B cell (primary cell): ENCODE measurements around the gene XPA. TPM values are rescaled to one million over a fixed set of nuclear protein-coding genes. Genes with fewer than 3 reads are reported as not detected.

Source experiments
- ATAC-seq: fragments of 200-7000 bp; cut with Tn5 transposase; one replicate; pipeline ENCODE4 v1.10.0; 2021; ENCODE audit warnings: low read depth, mild to moderate bottlenecking, moderate number of reproducible peaks, moderate library complexity
- CTCF ChIA-PET: fragments of 350-600 bp; sonication (Branson Sonifier 250); formaldehyde crosslinking; loops from one replicate; lab custom pipeline; 2021; ENCODE audit warnings: antibody characterized with exemption, inconsistent platforms; lab: Charles Lee
- POLR2A ChIA-PET: fragments of 350-600 bp; sonication (Branson Sonifier 250); formaldehyde crosslinking; loops from one replicate; lab custom pipeline; 2021; ENCODE audit warnings: antibody characterized with exemption; lab: Charles Lee
- DNase-seq: peaks from one replicate; pipeline ENCODE4 v3.0.0; 2013
- H2AFZ ChIP-seq: 2 replicates; pipeline ENCODE4 v1.6.1; 2012; ENCODE audit warnings: mild to moderate bottlenecking, low read depth, low read length; ENCODE audit not compliant: insufficient read depth, poor library complexity, severe bottlenecking
- H3K27ac ChIP-seq, 2 donors: 1 replicate in 1 of 2; 2 replicates in 1 of 2; pipeline ENCODE4 v1.5.1; 2012 to 2013; ENCODE audit warnings: low read length in 2 of 2, mild to moderate bottlenecking in 2 of 2, moderate library complexity in 1 of 2
- H3K27me3 ChIP-seq, 4 experiments: fragments of 200-600 bp in 1 of 4; sonication (generic) in 1 of 4; replicated peaks in 1 of 4; 1 replicate in 2 of 4; 2 replicates in 2 of 4; pipeline versions ENCODE4 v1.6.1 to v1.7.0; 2013 to 2016; ENCODE audit warnings: low read length in 3 of 4, mild to moderate bottlenecking in 2 of 4, mixed read lengths in 1 of 4, moderate library complexity in 1 of 4; ENCODE audit not compliant: insufficient read depth in 4 of 4, control insufficient read depth in 3 of 4; ENCODE audit errors: control extremely low read depth in 1 of 4
- H3K36me3 ChIP-seq, 2 experiments: replicated peaks in 1 of 2; 1 replicate in 1 of 2; 2 replicates in 1 of 2; pipeline versions ENCODE4 v1.6.1 to v1.7.1; 2013; ENCODE audit warnings: low read length in 1 of 2; ENCODE audit not compliant: insufficient read depth in 2 of 2, control insufficient read depth in 1 of 2; ENCODE audit errors: control extremely low read depth in 1 of 2, extremely low read depth in 1 of 2
- H3K4me1 ChIP-seq, 2 donors: fragments of 200-600 bp in 1 of 2; sonication (generic) in 1 of 2; 1 replicate in 1 of 2; 2 replicates in 1 of 2; pipeline versions ENCODE4 v1.5.1 to v1.6.1; 2013 to 2017; ENCODE audit warnings: low read length in 2 of 2; ENCODE audit not compliant: control insufficient read depth in 2 of 2, insufficient read depth in 2 of 2
- H3K4me2 ChIP-seq: replicated peaks from 2 replicates; pipeline ENCODE3; 2012; ENCODE audit warnings: mild to moderate bottlenecking, low read depth, low read length; ENCODE audit not compliant: poor library complexity, severe bottlenecking
- H3K4me3 ChIP-seq, 5 experiments: fragments of 200-600 bp in 1 of 5; sonication (generic) in 1 of 5; 1 replicate in 3 of 5; 2 replicates in 2 of 5; pipeline versions ENCODE4 v1.5.1 to v1.7.0; 2011 to 2016; ENCODE audit warnings: low read length in 4 of 5, mild to moderate bottlenecking in 4 of 5, low read depth in 2 of 5, control low read depth in 1 of 5, moderate library complexity in 1 of 5; ENCODE audit not compliant: insufficient read depth in 1 of 5; ENCODE audit errors: control extremely low read depth in 1 of 5, extremely low read depth in 1 of 5
- H3K79me2 ChIP-seq: fragments of 200-600 bp; sonication (generic); one replicate; pipeline ENCODE4 v1.6.0; 2016; ENCODE audit warnings: low read length; ENCODE audit not compliant: control insufficient read depth, insufficient read depth
- H3K9ac ChIP-seq: fragments of 200-600 bp; sonication (generic); 2 replicates; pipeline ENCODE4 v1.6.1; 2017; ENCODE audit warnings: mild to moderate bottlenecking, low read length, moderate library complexity
- H3K9me3 ChIP-seq, 3 donors: one replicate each; pipeline versions ENCODE4 v1.6.1 to v1.7.1; 2013; ENCODE audit warnings: low read length in 2 of 3; ENCODE audit not compliant: control insufficient read depth in 2 of 3, insufficient read depth in 1 of 3; ENCODE audit errors: control extremely low read depth in 1 of 3
- H4K20me1 ChIP-seq: 2 replicates; pipeline ENCODE4 v1.6.0; 2012; ENCODE audit warnings: mild to moderate bottlenecking, low read length; ENCODE audit not compliant: insufficient read depth, control insufficient read depth, poor library complexity, severe bottlenecking
- H3K27ac Mint-ChIP-seq: one replicate; pipeline ENCODE4 v1.8.0; 2021; ENCODE audit warnings: mixed read lengths
- H3K27me3 Mint-ChIP-seq: one replicate; pipeline ENCODE4 v1.8.0; 2021; ENCODE audit warnings: mixed read lengths
- H3K4me1 Mint-ChIP-seq: one replicate; pipeline ENCODE4 v1.8.0; 2021; ENCODE audit warnings: mixed read lengths
- H3K4me3 Mint-ChIP-seq: one replicate; pipeline ENCODE4 v1.8.0; 2021; ENCODE audit warnings: mixed read lengths
- H3K9me3 Mint-ChIP-seq: one replicate; pipeline ENCODE4 v1.8.0; 2022; ENCODE audit warnings: mixed read lengths; ENCODE audit not compliant: insufficient read depth
- CTCF ChIP-seq: fragments of 200-600 bp; IDR thresholded peaks from one replicate; pipeline ENCODE4 v1.8.0; 2022; ENCODE audit warnings: antibody characterized with exemption, mild to moderate bottlenecking
- EZH2 ChIP-seq: IDR thresholded peaks from 2 replicates; pipeline ENCODE4 v1.6.1; 2012; ENCODE audit warnings: borderline replicate concordance, low read depth, mild to moderate bottlenecking, moderate library complexity, low read length; ENCODE audit not compliant: insufficient read depth, poor library complexity, severe bottlenecking
- WGBS: methylation state at CpG from one replicate; pipeline ENCODE4 v1.1.5; 2013; ENCODE audit warnings: missing lambda C conversion rate; ENCODE audit not compliant: insufficient coverage; 5-methylcytosine and 5-hydroxymethylcytosine counted together
- intact Hi-C: fragments of 100-400 bp; cut with micrococcal nuclease; formaldehyde crosslinking; loops from one replicate; pipeline ENCODE4 v1.10.0; 2022
- polyA plus RNA-seq: library from polyadenylated mRNA; depleted of rRNA; stranded (reverse); fragments of >200 nt; gene quantifications from 2 replicates; pipeline ENCODE4 v1.2.3, GENCODE V29; 2012
- total RNA-seq, 2 donors: library from RNA; stranded (reverse); fragments of 120-200 nt in 1 of 2; gene quantifications; 1 replicate in 1 of 2; 2 replicates in 1 of 2; pipeline versions ENCODE4 v1.2.3 to v1.2.4, GENCODE V29; 2013 to 2022

XPA gene
- total and polyA plus RNA-seq, 2 donors (not counting 1 experiment from before 2014, with no cell fraction given), result 3.8 to 21.3 TPM

DNA sequence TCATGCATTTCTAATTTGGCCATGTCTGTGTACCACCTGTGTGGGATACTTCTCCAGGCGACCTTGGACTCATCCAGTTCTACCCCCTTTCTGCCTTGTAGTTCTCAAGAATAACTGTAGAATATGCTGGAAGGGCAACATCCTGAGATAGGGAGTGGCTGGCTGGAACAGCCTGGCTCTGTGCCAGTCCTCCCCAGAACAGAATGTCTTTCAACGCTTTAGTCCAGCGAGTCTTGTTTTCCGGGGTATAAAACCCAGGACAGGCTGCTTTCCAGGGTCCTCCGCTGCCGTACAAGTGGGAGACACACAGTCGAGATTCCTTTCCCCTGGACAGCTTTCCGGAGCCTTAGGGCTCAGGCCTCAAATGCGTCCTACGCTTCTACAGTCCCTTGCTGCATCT, 45.4 kb upstream of the XPA start:
- no peak for DNase-seq
- TF ChIP-seq EZH2 (no peak), CTCF (no peak)
- Histone ChIP-seq H3K27me3 (peaks cover 0 to 70% (median 30%) of the 10 kb centered on the region in 4 experiments), H2AFZ (no peak overlapping the region), H3K36me3 (no peaks in the 10 kb centered on the region), H3K79me2 (no peaks in the 10 kb centered on the region), H3K4me2 (no peak overlapping the region), H3K9me3 (peaks cover 0 to 24% (median 11%) of the 10 kb centered on the region in 3 donors), H4K20me1 (no peaks in the 10 kb centered on the region), H3K27ac (no peak overlapping the region), H3K9ac (no peak overlapping the region), H3K4me3 (no peak overlapping the region), H3K4me1 (peaks cover 11 to 12% of the 10 kb centered on the region in 2 donors)
- ATAC-seq, result no peak
- CTCF ChIA-PET, result no interaction called here
- H3K27me3 Mint-ChIP-seq, result peaks cover 86% of the 10 kb centered on the region
- H3K27ac Mint-ChIP-seq, result no peak overlapping the region
- H3K4me3 Mint-ChIP-seq, result no peak overlapping the region
- 96% methylated on average over 7 of the region's 10 CpGs for WGBS
- intact Hi-C loops, result no loop called here
- peaks cover 6% of the 10 kb centered on the region for H3K4me1 Mint-ChIP-seq
- H3K9me3 Mint-ChIP-seq, result no peaks in the 10 kb centered on the region
- POLR2A ChIA-PET, result no interaction called here

GRCh38 chr9:97741947-97742346, 44.8 kb upstream of the XPA start:
- no peak overlapping the region for H3K27ac ChIP-seq
- no peak overlapping the region for H3K4me3 Mint-ChIP-seq
- WGBS, result 97% methylated on average over 3 of the region's 6 CpGs
- H3K79me2 ChIP-seq, result no peaks in the 10 kb centered on the region
- H3K4me3 ChIP-seq, result no peak overlapping the region
- H3K27ac Mint-ChIP-seq, result no peak overlapping the region
- H3K36me3 ChIP-seq, result no peaks in the 10 kb centered on the region
- ChIA-PET CTCF (no interaction called here), POLR2A (no interaction called here)
- ATAC-seq (no peak), DNase-seq (no peak)
- no peak overlapping the region for H2AFZ ChIP-seq
- TF ChIP-seq EZH2, result no peak
- TF ChIP-seq CTCF, result no peak
- intact Hi-C loops, result no loop called here
- peaks cover 6% of the 10 kb centered on the region for H3K4me1 Mint-ChIP-seq
- no peaks in the 10 kb centered on the region for H3K9me3 Mint-ChIP-seq
- peaks cover 11 to 12% of the 10 kb centered on the region in 2 donors for H3K4me1 ChIP-seq
- H3K9me3 ChIP-seq, result peaks cover 0 to 25% (median 11%) of the 10 kb centered on the region in 3 donors
- H4K20me1 ChIP-seq, result no peaks in the 10 kb centered on the region
- no peak overlapping the region for H3K9ac ChIP-seq
- no peak overlapping the region for H3K4me2 ChIP-seq
- peaks cover 84% of the 10 kb centered on the region for H3K27me3 Mint-ChIP-seq
- peaks cover 0 to 73% (median 29%) of the 10 kb centered on the region in 4 experiments for H3K27me3 ChIP-seq
